Prostate gland (tissue), 2 donors: ENCODE results near the gene CCDC12.

ENCODE experiments used
- POLR2AphosphoS5 ChIP-seq: sonication (generic); formaldehyde crosslinking; IDR thresholded peaks from one replicate; pipeline ENCODE4 v1.6.1; 2017; ENCODE audit warnings: antibody characterized with exemption
- TF ChIP-seq, protein P1 (sequence below), 4 experiments: fragments of 200-600 bp in 2 of 4; fragments of 450-650 bp in 2 of 4; sonication (generic) in 2 of 4; IDR thresholded peaks; 1 replicate in 3 of 4; 2 replicates in 1 of 4; pipeline ENCODE4 v1.5.1; 2016 to 2019; ENCODE audit warnings: antibody characterized with exemption in 4 of 4, mild to moderate bottlenecking in 2 of 4, moderate library complexity in 2 of 4

DNA sequence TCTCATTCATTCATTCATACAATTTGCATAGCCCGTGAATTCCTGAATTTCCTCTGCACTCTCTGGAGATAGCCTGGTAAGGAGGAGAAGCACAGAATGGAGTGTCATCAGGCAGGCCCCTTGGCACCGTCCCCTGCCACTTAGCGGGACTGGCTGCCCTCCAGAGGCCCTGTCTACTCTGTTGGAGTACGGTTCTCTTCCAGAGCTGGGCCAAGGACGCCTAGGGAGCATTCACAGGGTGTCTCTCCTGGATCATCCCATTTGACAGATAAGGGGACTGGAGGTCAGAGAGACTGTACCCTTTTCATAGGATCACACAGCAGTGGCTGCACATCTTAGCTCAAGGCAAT is 51.0 kb downstream of the CCDC12 start:
- TF ChIP-seq, protein P1, sequence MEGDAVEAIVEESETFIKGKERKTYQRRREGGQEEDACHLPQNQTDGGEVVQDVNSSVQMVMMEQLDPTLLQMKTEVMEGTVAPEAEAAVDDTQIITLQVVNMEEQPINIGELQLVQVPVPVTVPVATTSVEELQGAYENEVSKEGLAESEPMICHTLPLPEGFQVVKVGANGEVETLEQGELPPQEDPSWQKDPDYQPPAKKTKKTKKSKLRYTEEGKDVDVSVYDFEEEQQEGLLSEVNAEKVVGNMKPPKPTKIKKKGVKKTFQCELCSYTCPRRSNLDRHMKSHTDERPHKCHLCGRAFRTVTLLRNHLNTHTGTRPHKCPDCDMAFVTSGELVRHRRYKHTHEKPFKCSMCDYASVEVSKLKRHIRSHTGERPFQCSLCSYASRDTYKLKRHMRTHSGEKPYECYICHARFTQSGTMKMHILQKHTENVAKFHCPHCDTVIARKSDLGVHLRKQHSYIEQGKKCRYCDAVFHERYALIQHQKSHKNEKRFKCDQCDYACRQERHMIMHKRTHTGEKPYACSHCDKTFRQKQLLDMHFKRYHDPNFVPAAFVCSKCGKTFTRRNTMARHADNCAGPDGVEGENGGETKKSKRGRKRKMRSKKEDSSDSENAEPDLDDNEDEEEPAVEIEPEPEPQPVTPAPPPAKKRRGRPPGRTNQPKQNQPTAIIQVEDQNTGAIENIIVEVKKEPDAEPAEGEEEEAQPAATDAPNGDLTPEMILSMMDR (IDR thresholded peaks at IDR 0.05) = no peak
- TF ChIP-seq POLR2AphosphoS5 = no peak
